ENCODE measurements around the gene EFCAB11.

Gene EFCAB11

GRCh38 chr14:89793367-89793716 lies 161.2 kb downstream of the EFCAB11 start:
- TF ChIP-seq SNAI2 (CRISPR knock-in tag; IDR thresholded peaks at IDR 0.05) (no peak), ZFP3 (CRISPR knock-in tag; IDR thresholded peaks at IDR 0.05) (no peak), ESRRG (CRISPR knock-in tag; IDR thresholded peaks at IDR 0.05) (no peak), ZNF8 (CRISPR knock-in tag; IDR thresholded peaks at IDR 0.05) (no peak), ZNF565 (CRISPR knock-in tag; conservative IDR thresholded peaks at IDR 0.05; ENCODE audit: low read depth) (no peak)

GRCh38 chr14:89792489-89793366 lies 161.8 kb downstream of the EFCAB11 start:
- no peak for ATAC-seq
- TF ChIP-seq SNAI2 (CRISPR knock-in tag; IDR thresholded peaks at IDR 0.05) (no peak), ZNF70 (CRISPR knock-in tag; IDR thresholded peaks at IDR 0.05) (no peak), CSRNP3 (CRISPR knock-in tag; IDR thresholded peaks at IDR 0.05) (no peak)

More at GRCh38 chr14:89793367-89793716, 161.2 kb downstream of the EFCAB11 start:
- no peak for ATAC-seq

- peak; percentile 98 for ATAC-seq
- TF ChIP-seq ISL1 (CRISPR knock-in tag; IDR thresholded peaks at IDR 0.05) (peak; percentile 72), TSHZ2 (CRISPR knock-in tag; IDR thresholded peaks at IDR 0.05) (no peak)
Observed at GRCh38 chr14:89787525-89787924, 167.0 kb downstream of the EFCAB11 start.

GRCh38 chr14:89781046-89781445 lies 173.5 kb downstream of the EFCAB11 start:
- no peak for ATAC-seq
- TF ChIP-seq PPARA (CRISPR knock-in tag; IDR thresholded peaks at IDR 0.05; ENCODE audit: borderline replicate concordance) = no peak
- no peak for TF ChIP-seq ZC3H10 (CRISPR knock-in tag; IDR thresholded peaks at IDR 0.05)
- TF ChIP-seq CSRNP3 (CRISPR knock-in tag; IDR thresholded peaks at IDR 0.05) = no peak
- no peak for TF ChIP-seq ZNF8 (CRISPR knock-in tag; IDR thresholded peaks at IDR 0.05)
- no peak for TF ChIP-seq ZNF565 (CRISPR knock-in tag; conservative IDR thresholded peaks at IDR 0.05; ENCODE audit: low read depth)
- TF ChIP-seq ZFP3 (CRISPR knock-in tag; IDR thresholded peaks at IDR 0.05) = no peak
- no peak for TF ChIP-seq CREB5 (CRISPR knock-in tag; IDR thresholded peaks at IDR 0.05; ENCODE audit: low read depth)
- no peak for TF ChIP-seq TSHZ2 (CRISPR knock-in tag; IDR thresholded peaks at IDR 0.05)
- no peak for TF ChIP-seq TCF4 (CRISPR knock-in tag; IDR thresholded peaks at IDR 0.05; ENCODE audit: borderline replicate concordance)
- no peak for TF ChIP-seq SNAI2 (CRISPR knock-in tag; IDR thresholded peaks at IDR 0.05)

GRCh38 chr14:89779707-89780106 lies 174.8 kb downstream of the EFCAB11 start:
- peak; percentile 65; the same call in 1 of the 3 replicates for ATAC-seq
- TF ChIP-seq TOX (CRISPR knock-in tag; IDR thresholded peaks at IDR 0.05; ENCODE audit: borderline replicate concordance) (no peak), CSDC2 (CRISPR knock-in tag; IDR thresholded peaks at IDR 0.05) (no peak), ZFP3 (CRISPR knock-in tag; IDR thresholded peaks at IDR 0.05) (no peak), ZC3H10 (CRISPR knock-in tag; IDR thresholded peaks at IDR 0.05) (no peak), PATZ1 (CRISPR knock-in tag; IDR thresholded peaks at IDR 0.05; ENCODE audit: borderline replicate concordance) (no peak), ZNF70 (CRISPR knock-in tag; IDR thresholded peaks at IDR 0.05) (no peak), TSHZ2 (CRISPR knock-in tag; IDR thresholded peaks at IDR 0.05) (no peak), ARNTL (CRISPR knock-in tag; IDR thresholded peaks at IDR 0.05; ENCODE audit: borderline replicate concordance, low read depth) (no peak)
